HEK293 (cell line): Measurements from ENCODE around the gene BDNF.
A peak's percentile ranks its signal among the peaks of the same experiment; 100 is the strongest.

Experiments used
- CTCF ChIA-PET: fragments of 350-600 bp; formaldehyde crosslinking; extraction: SDS; loops from one replicate; lab custom pipeline; 2021; ENCODE audit warnings: antibody characterized with exemption; lab: Yijun Ruan, JAX
- POLR2A ChIA-PET: fragments of 300-600 bp; formaldehyde crosslinking; extraction: SDS; loops from one replicate; lab custom pipeline; 2020; ENCODE audit warnings: antibody characterized with exemption, inconsistent platforms; lab: Yijun Ruan, JAX
- H3K27ac ChIP-seq: fragments of 200-500 bp; sonication (Bioruptor generic); 2 replicates; pipeline ENCODE4 v1.5.1; 2014; ENCODE audit warnings: low read depth, low read length, control low read depth, inconsistent platforms; ENCODE audit errors: extremely low read depth
- H3K36me3 ChIP-seq, 2 experiments: fragments of 200-500 bp in 1 of 2; sonication (Bioruptor generic) in 1 of 2; 1 replicate in 1 of 2; 2 replicates in 1 of 2; pipeline ENCODE4 v1.5.1; 2014 to 2017; ENCODE audit warnings: inconsistent platforms in 2 of 2, low read length in 2 of 2; ENCODE audit not compliant: control insufficient read depth in 2 of 2, insufficient read depth in 1 of 2
- H3K4me1 ChIP-seq: fragments of 200-500 bp; sonication (Bioruptor generic); 2 replicates; pipeline ENCODE4 v1.5.1; 2014; ENCODE audit warnings: mild to moderate bottlenecking, low read length, inconsistent platforms; ENCODE audit not compliant: control insufficient read depth, insufficient read depth
- H3K4me3 ChIP-seq: 2 replicates; pipeline ENCODE4 v1.5.1; 2011; ENCODE audit warnings: low read depth, mild to moderate bottlenecking, control low read depth, low read length, moderate library complexity
- H3K9me3 ChIP-seq: fragments of 200-500 bp; sonication (Bioruptor generic); 2 replicates; pipeline ENCODE4 v1.5.1; 2014; ENCODE audit warnings: low read depth, low read length, inconsistent platforms; ENCODE audit not compliant: control insufficient read depth, insufficient read depth
- GLIS1 ChIP-seq: fragments of 450-650 bp; formaldehyde crosslinking; IDR thresholded peaks from 2 replicates; pipeline ENCODE4 v1.5.1; 2016; ENCODE audit warnings: missing biosample characterization, missing genetic modification characterization
- HOXC10 ChIP-seq: sonication (generic); formaldehyde crosslinking; IDR thresholded peaks from 2 replicates; pipeline ENCODE4 v1.8.1; 2023; ENCODE audit warnings: mild to moderate bottlenecking, missing genetic modification reagents
- REST ChIP-seq: fragments of 450-650 bp; formaldehyde crosslinking; IDR thresholded peaks from 2 replicates; pipeline ENCODE4 v1.5.1; 2016; ENCODE audit warnings: missing biosample characterization, missing genetic modification characterization
- SP7 ChIP-seq: fragments of 450-650 bp; formaldehyde crosslinking; IDR thresholded peaks from 2 replicates; pipeline ENCODE4 v1.5.1; 2016; ENCODE audit warnings: missing biosample characterization, missing genetic modification characterization
- ZBTB17 ChIP-seq: fragments of 450-650 bp; formaldehyde crosslinking; IDR thresholded peaks from 2 replicates; pipeline ENCODE4 v1.5.1; 2016; ENCODE audit warnings: missing biosample characterization, missing genetic modification characterization
- ZBTB7A ChIP-seq: fragments of 450-650 bp; formaldehyde crosslinking; IDR thresholded peaks from 2 replicates; pipeline ENCODE4 v1.5.1; 2016; ENCODE audit warnings: low read depth, missing biosample characterization, missing genetic modification characterization
- ZFHX2 ChIP-seq: fragments of 450-650 bp; formaldehyde crosslinking; conservative IDR thresholded peaks from 2 replicates; pipeline ENCODE4 v1.5.1; 2016; ENCODE audit warnings: missing biosample characterization, missing genetic modification characterization
- ZNF211 ChIP-seq: fragments of 450-650 bp; formaldehyde crosslinking; IDR thresholded peaks from 2 replicates; pipeline ENCODE4 v1.5.1; 2016; ENCODE audit warnings: low read depth, missing biosample characterization, missing genetic modification characterization
- ZNF530 ChIP-seq: fragments of 450-650 bp; formaldehyde crosslinking; IDR thresholded peaks from 2 replicates; pipeline ENCODE4 v1.5.1; 2016; ENCODE audit warnings: low read depth, missing biosample characterization, missing genetic modification characterization
- ZNF580 ChIP-seq: fragments of 450-650 bp; formaldehyde crosslinking; IDR thresholded peaks from 2 replicates; pipeline ENCODE4 v1.5.1; 2016; ENCODE audit warnings: missing biosample characterization, missing genetic modification characterization
- TF ChIP-seq, protein P1 (sequence below): fragments of 450-650 bp; formaldehyde crosslinking; IDR thresholded peaks from 2 replicates; pipeline ENCODE4 v1.5.1; 2016; ENCODE audit warnings: missing biosample characterization, missing genetic modification characterization
- TF ChIP-seq, protein P2 (sequence below): fragments of 450-650 bp; formaldehyde crosslinking; IDR thresholded peaks from 2 replicates; pipeline ENCODE4 v1.5.1; 2016; ENCODE audit warnings: missing biosample characterization, missing genetic modification characterization
- TF ChIP-seq, protein P3 (sequence below): fragments of 450-650 bp; formaldehyde crosslinking; IDR thresholded peaks from 2 replicates; pipeline ENCODE4 v1.5.1; 2017; ENCODE audit warnings: missing biosample characterization, missing genetic modification characterization

BDNF gene

GRCh38 chr11:27720277-27720830 is 20.1 kb upstream of the BDNF start:
- CTCF ChIA-PET, result interaction anchor here (0.6 to 2.8 kb wide), 5 partner anchors 15 to 209 kb away, joined by 3 to 12 read pairs (median 6); partner anchors contain the start of gene BDNF
- no peaks in the 10 kb centered on the region for H3K9me3 ChIP-seq
- no peak overlapping the region for H3K4me3 ChIP-seq
- TF ChIP-seq ZBTB7A (tag by site-specific recombination), result no peak
- no peak for TF ChIP-seq ZFHX2
- TF ChIP-seq, protein P1, sequence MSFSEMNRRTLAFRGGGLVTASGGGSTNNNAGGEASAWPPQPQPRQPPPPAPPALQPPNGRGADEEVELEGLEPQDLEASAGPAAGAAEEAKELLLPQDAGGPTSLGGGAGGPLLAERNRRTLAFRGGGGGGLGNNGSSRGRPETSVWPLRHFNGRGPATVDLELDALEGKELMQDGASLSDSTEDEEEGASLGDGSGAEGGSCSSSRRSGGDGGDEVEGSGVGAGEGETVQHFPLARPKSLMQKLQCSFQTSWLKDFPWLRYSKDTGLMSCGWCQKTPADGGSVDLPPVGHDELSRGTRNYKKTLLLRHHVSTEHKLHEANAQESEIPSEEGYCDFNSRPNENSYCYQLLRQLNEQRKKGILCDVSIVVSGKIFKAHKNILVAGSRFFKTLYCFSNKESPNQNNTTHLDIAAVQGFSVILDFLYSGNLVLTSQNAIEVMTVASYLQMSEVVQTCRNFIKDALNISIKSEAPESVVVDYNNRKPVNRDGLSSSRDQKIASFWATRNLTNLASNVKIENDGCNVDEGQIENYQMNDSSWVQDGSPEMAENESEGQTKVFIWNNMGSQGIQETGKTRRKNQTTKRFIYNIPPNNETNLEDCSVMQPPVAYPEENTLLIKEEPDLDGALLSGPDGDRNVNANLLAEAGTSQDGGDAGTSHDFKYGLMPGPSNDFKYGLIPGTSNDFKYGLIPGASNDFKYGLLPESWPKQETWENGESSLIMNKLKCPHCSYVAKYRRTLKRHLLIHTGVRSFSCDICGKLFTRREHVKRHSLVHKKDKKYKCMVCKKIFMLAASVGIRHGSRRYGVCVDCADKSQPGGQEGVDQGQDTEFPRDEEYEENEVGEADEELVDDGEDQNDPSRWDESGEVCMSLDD (tag by site-specific recombination), result peak; percentile 24; the same call in 1 of the 2 replicates
- peak; percentile 96 for TF ChIP-seq REST (tag by site-specific recombination)
- peak; percentile 61; the same call in 1 of the 2 replicates for TF ChIP-seq SP7 (tag by site-specific recombination)
- TF ChIP-seq GLIS1 (tag by site-specific recombination), result 0 out of 2 replicates have a peak, but pooled peaks have one; percentile 22
- peaks cover 5% of the 10 kb centered on the region; the same call in 1 of the 2 replicates for H3K4me1 ChIP-seq
- POLR2A ChIA-PET, result interaction anchor here (2.2 kb wide), 1 partner anchor 21 kb away, joined by 9 read pairs; the partner anchor contains the start of gene BDNF
- no peaks in the 10 kb centered on the region for H3K36me3 ChIP-seq
- H3K27ac ChIP-seq, result no peak overlapping the region

DNA sequence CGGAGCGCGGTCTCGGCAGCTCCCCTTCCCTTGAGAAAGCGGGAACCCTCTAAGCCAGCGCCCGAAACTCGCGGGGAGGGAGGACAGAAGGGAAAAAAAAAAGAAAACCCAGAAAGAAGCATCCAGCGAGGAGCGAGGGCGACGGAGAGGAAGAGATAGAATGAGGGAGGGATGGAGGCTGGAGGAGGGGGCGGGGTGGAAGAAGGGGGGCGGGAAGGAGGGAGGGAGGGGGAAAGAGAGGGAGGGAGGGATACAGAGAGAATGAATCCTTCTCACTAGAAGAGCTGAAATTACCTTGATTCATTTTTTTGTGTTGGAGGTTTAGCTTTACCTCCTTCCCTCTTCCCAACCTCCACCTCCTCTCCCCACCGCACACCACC is 19.3 kb upstream of the BDNF start:
- no peaks in the 10 kb centered on the region for H3K9me3 ChIP-seq
- peak overlapping the region; percentile 53 for H3K4me3 ChIP-seq
- H3K4me1 ChIP-seq, result peaks cover 5% of the 10 kb centered on the region; the same call in 1 of the 2 replicates
- ChIA-PET POLR2A (interaction anchor here (1.6 to 2.2 kb wide), 2 partner anchors 20 to 388 kb away, joined by 5 to 9 read pairs; partner anchors contain the start of genes BDNF, KIF18A and METTL15), CTCF (interaction anchor here (0.8 to 2.8 kb wide), 6 partner anchors 14 to 811 kb away, joined by 3 to 12 read pairs (median 6); partner anchors contain the start of gene BDNF)
- no peaks in the 10 kb centered on the region for H3K36me3 ChIP-seq
- no peak for TF ChIP-seq ZNF211
- TF ChIP-seq REST (tag by site-specific recombination), result 0 out of 2 replicates have a peak, but pooled peaks have one; percentile 3
- TF ChIP-seq ZNF580 (tag by site-specific recombination), result no peak
- TF ChIP-seq, protein P2, sequence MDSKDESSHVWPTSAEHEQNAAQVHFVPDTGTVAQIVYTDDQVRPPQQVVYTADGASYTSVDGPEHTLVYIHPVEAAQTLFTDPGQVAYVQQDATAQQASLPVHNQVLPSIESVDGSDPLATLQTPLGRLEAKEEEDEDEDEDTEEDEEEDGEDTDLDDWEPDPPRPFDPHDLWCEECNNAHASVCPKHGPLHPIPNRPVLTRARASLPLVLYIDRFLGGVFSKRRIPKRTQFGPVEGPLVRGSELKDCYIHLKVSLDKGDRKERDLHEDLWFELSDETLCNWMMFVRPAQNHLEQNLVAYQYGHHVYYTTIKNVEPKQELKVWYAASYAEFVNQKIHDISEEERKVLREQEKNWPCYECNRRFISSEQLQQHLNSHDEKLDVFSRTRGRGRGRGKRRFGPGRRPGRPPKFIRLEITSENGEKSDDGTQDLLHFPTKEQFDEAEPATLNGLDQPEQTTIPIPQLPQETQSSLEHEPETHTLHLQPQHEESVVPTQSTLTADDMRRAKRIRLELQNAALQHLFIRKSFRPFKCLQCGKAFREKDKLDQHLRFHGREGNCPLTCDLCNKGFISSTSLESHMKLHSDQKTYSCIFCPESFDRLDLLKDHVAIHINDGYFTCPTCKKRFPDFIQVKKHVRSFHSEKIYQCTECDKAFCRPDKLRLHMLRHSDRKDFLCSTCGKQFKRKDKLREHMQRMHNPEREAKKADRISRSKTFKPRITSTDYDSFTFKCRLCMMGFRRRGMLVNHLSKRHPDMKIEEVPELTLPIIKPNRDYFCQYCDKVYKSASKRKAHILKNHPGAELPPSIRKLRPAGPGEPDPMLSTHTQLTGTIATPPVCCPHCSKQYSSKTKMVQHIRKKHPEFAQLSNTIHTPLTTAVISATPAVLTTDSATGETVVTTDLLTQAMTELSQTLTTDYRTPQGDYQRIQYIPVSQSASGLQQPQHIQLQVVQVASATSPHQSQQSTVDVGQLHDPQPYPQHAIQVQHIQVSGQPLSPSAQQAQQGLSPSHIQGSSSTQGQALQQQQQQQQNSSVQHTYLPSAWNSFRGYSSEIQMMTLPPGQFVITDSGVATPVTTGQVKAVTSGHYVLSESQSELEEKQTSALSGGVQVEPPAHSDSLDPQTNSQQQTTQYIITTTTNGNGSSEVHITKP, result no peak
- TF ChIP-seq, protein P3, sequence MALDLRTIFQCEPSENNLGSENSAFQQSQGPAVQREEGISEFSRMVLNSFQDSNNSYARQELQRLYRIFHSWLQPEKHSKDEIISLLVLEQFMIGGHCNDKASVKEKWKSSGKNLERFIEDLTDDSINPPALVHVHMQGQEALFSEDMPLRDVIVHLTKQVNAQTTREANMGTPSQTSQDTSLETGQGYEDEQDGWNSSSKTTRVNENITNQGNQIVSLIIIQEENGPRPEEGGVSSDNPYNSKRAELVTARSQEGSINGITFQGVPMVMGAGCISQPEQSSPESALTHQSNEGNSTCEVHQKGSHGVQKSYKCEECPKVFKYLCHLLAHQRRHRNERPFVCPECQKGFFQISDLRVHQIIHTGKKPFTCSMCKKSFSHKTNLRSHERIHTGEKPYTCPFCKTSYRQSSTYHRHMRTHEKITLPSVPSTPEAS (tag by site-specific recombination), result no peak
- TF ChIP-seq HOXC10 (CRISPR knock-in tag), result no peak
- TF ChIP-seq ZBTB17 (tag by site-specific recombination), result no peak
- no peak for TF ChIP-seq ZNF530 (tag by site-specific recombination)
- H3K27ac ChIP-seq, result no peak overlapping the region
